Mesendoderm (in vitro differentiated cells): Measurements from ENCODE around the gene LARP4.
A peak's percentile ranks its signal among the peaks of the same experiment; 100 is the strongest.

Experiments
- DNase-seq: peaks from one replicate; pipeline ENCODE4 v3.0.0; 2013
- H2AK5ac ChIP-seq: 2 replicates; pipeline ENCODE4 v1.6.1; 2013; ENCODE audit warnings: low read length, inconsistent platforms
- H2BK120ac ChIP-seq: 2 replicates; pipeline ENCODE4 v1.6.1; 2013; ENCODE audit warnings: low read depth, mild to moderate bottlenecking, low read length, moderate library complexity, mixed read lengths
- H2BK15ac ChIP-seq: replicated peaks from 2 replicates; pipeline ENCODE4 v1.6.1; 2013; ENCODE audit warnings: low read depth, mild to moderate bottlenecking, moderate library complexity
- H2BK5ac ChIP-seq: 2 replicates; pipeline ENCODE4 v1.6.1; 2013; ENCODE audit warnings: low read length, inconsistent platforms
- H3K18ac ChIP-seq: 2 replicates; pipeline ENCODE4 v1.6.1; 2013; ENCODE audit warnings: mild to moderate bottlenecking, low read length, mixed read lengths
- H3K23ac ChIP-seq: one replicate; pipeline ENCODE4 v1.6.1; 2013; ENCODE audit warnings: low read length
- H3K27ac ChIP-seq: 2 replicates; pipeline ENCODE4 v1.5.1; 2013; ENCODE audit warnings: low read depth, mild to moderate bottlenecking, inconsistent platforms, low read length, moderate library complexity
- H3K27me3 ChIP-seq: 2 replicates; pipeline ENCODE4 v1.6.1; 2013; ENCODE audit warnings: low read length, control low read depth, mild to moderate bottlenecking, inconsistent platforms; ENCODE audit not compliant: insufficient read depth, poor library complexity
- H3K36me3 ChIP-seq: 2 replicates; pipeline ENCODE4 v1.6.1; 2013; ENCODE audit warnings: low read length, inconsistent platforms; ENCODE audit not compliant: control insufficient read depth, insufficient read depth
- H3K4ac ChIP-seq: one replicate; pipeline ENCODE4 v1.6.1; 2013; ENCODE audit warnings: low read depth, mild to moderate bottlenecking, low read length, moderate library complexity
- H3K4me1 ChIP-seq: 2 replicates; pipeline ENCODE4 v1.6.1; 2013; ENCODE audit warnings: low read depth, low read length, inconsistent platforms; ENCODE audit not compliant: control insufficient read depth
- H3K4me2 ChIP-seq: 2 replicates; pipeline ENCODE4 v1.6.1; 2013; ENCODE audit warnings: low read length
- H3K4me3 ChIP-seq: 2 replicates; pipeline ENCODE4 v1.5.1; 2013; ENCODE audit warnings: mild to moderate bottlenecking, low read length
- H3K56ac ChIP-seq: one replicate; pipeline ENCODE4 v1.6.1; 2013; ENCODE audit warnings: low read length
- H3K79me1 ChIP-seq: 2 replicates; pipeline ENCODE4 v1.6.1; 2013; ENCODE audit warnings: low read length, inconsistent platforms
- H3K79me2 ChIP-seq: 2 replicates; pipeline ENCODE4 v1.6.1; 2013; ENCODE audit warnings: mild to moderate bottlenecking, low read length; ENCODE audit not compliant: control insufficient read depth, insufficient read depth
- H3K9ac ChIP-seq: 2 replicates; pipeline ENCODE4 v1.6.1; 2013; ENCODE audit warnings: low read length, inconsistent platforms
- H4K5ac ChIP-seq: one replicate; pipeline ENCODE4 v1.6.1; 2013; ENCODE audit warnings: low read length
- H4K8ac ChIP-seq: one replicate; pipeline ENCODE4 v1.6.1; 2013; ENCODE audit warnings: low read depth, mild to moderate bottlenecking, control low read depth, low read length, moderate library complexity
- WGBS: extraction: QIAGEN DNeasy Blood & Tissue Kit; methylation state at CpG from one replicate; pipeline ENCODE4 v1.1.7; 2013; ENCODE audit warnings: low lambda C conversion rate, missing lambda C conversion rate; ENCODE audit not compliant: insufficient coverage; ENCODE audit errors: extremely low coverage; 5-methylcytosine and 5-hydroxymethylcytosine counted together

Gene LARP4

DNA sequence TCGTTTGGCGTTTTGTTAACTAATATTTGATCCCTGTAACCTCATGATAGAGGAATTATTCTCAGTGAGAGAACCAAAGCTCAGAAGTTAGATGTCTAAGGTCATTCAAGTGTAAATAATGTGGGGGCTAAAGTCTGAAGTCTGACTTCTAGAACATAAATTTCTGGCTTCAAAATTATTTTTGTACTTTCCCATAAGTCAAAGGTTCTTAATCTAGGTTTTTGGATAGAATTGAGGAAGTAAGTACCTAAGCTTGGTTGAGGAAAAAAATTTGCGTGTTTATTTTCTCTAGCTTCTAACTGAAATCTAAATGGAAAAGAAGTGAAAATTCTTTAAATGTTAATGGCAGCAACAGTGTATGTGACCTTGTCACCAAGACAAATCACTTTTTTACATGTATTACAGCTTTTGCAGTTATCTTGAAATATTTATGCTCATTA lies 2.3 kb downstream of the LARP4 start:
- H3K36me3 ChIP-seq, result no peaks in the 10 kb centered on the region
- no peak overlapping the region for H3K18ac ChIP-seq

GRCh38 chr12:50404307-50404706 lies 3.6 kb downstream of the LARP4 start:
- peaks cover 71% of the 10 kb centered on the region for H3K79me2 ChIP-seq
- no peak overlapping the region for H2BK5ac ChIP-seq
- no peaks in the 10 kb centered on the region for H3K4me1 ChIP-seq
- H3K18ac ChIP-seq, result no peak overlapping the region
- peak overlapping the region; percentile 94 for H3K23ac ChIP-seq
- no peak overlapping the region for H2BK15ac ChIP-seq
- no peak for DNase-seq
- H3K4ac ChIP-seq, result no peak overlapping the region
- no peak overlapping the region for H3K27ac ChIP-seq
- no CpG with 5 or more reads among the region's 8 CpGs for WGBS
- H2BK120ac ChIP-seq, result no peak overlapping the region
- H3K36me3 ChIP-seq, result no peaks in the 10 kb centered on the region
- H4K8ac ChIP-seq, result no peak overlapping the region
- no peak overlapping the region for H4K5ac ChIP-seq
- no peak overlapping the region for H3K56ac ChIP-seq
- H2AK5ac ChIP-seq, result no peak overlapping the region
- no peak overlapping the region for H3K4me3 ChIP-seq
- H3K9ac ChIP-seq, result no peak overlapping the region
- no peaks in the 10 kb centered on the region for H3K27me3 ChIP-seq
- no peak overlapping the region for H3K4me2 ChIP-seq
- H3K79me1 ChIP-seq, result no peaks in the 10 kb centered on the region

More for the DNA sequence above, 2.3 kb downstream of the LARP4 start:
- Histone ChIP-seq H3K4ac (no peak overlapping the region), H3K9ac (peak overlapping the region; percentile 49), H3K56ac (no peak overlapping the region), H3K79me2 (peaks cover 61% of the 10 kb centered on the region), H3K27ac (no peak overlapping the region), H3K27me3 (no peaks in the 10 kb centered on the region), H3K23ac (no peak overlapping the region), H2AK5ac (no peak overlapping the region), H2BK5ac (no peak overlapping the region), H4K8ac (no peak overlapping the region), H3K79me1 (no peaks in the 10 kb centered on the region), H4K5ac (no peak overlapping the region), H2BK120ac (no peak overlapping the region), H3K4me1 (no peaks in the 10 kb centered on the region), H3K4me2 (no peak overlapping the region), H3K4me3 (no peak overlapping the region), H2BK15ac (no peak overlapping the region)
- no CpG with 5 or more reads among the region's 3 CpGs for WGBS
- no peak for DNase-seq

- H3K27me3 ChIP-seq, result no peaks in the 10 kb centered on the region
- no peaks in the 10 kb centered on the region for H3K36me3 ChIP-seq
Measured at GRCh38 chr12:50411051-50411660, 10.5 kb downstream of the LARP4 start.

GRCh38 chr12:50415899-50416479 lies 15.3 kb downstream of the LARP4 start:
- DNase-seq, result no peak
- no peaks in the 10 kb centered on the region for H3K36me3 ChIP-seq
- H3K18ac ChIP-seq, result no peak overlapping the region
- no peak overlapping the region for H4K8ac ChIP-seq
- H3K4me1 ChIP-seq, result no peaks in the 10 kb centered on the region
- no peaks in the 10 kb centered on the region for H3K27me3 ChIP-seq
- H3K23ac ChIP-seq, result no peak overlapping the region
- H2BK120ac ChIP-seq, result no peak overlapping the region
- H2BK5ac ChIP-seq, result no peak overlapping the region
- H2AK5ac ChIP-seq, result no peak overlapping the region
- no peak overlapping the region for H3K56ac ChIP-seq
- no peak overlapping the region for H3K9ac ChIP-seq
- no peak overlapping the region for H3K4me3 ChIP-seq
- H3K27ac ChIP-seq, result no peak overlapping the region
- H3K4me2 ChIP-seq, result no peak overlapping the region
- no peak overlapping the region for H2BK15ac ChIP-seq
- no CpG with 5 or more reads among the region's 6 CpGs for WGBS
- H3K79me1 ChIP-seq, result peaks cover 5% of the 10 kb centered on the region
- H3K4ac ChIP-seq, result no peak overlapping the region
- peaks cover 71% of the 10 kb centered on the region for H3K79me2 ChIP-seq
- H4K5ac ChIP-seq, result no peak overlapping the region

More at GRCh38 chr12:50411051-50411660, 10.5 kb downstream of the LARP4 start:
- Histone ChIP-seq H3K79me2 (peaks cover 75% of the 10 kb centered on the region), H2BK5ac (no peak overlapping the region), H3K27ac (no peak overlapping the region), H3K23ac (no peak overlapping the region), H3K56ac (no peak overlapping the region), H3K4me3 (no peak overlapping the region), H4K8ac (no peak overlapping the region), H2AK5ac (no peak overlapping the region), H3K4ac (no peak overlapping the region), H3K18ac (no peak overlapping the region), H3K79me1 (peaks cover 2% of the 10 kb centered on the region), H3K4me1 (no peaks in the 10 kb centered on the region), H2BK120ac (no peak overlapping the region), H3K9ac (no peak overlapping the region), H4K5ac (no peak overlapping the region), H3K4me2 (no peak overlapping the region), H2BK15ac (no peak overlapping the region)
- DNase-seq, result no peak
- no CpG with 5 or more reads among the region's 9 CpGs for WGBS

DNA sequence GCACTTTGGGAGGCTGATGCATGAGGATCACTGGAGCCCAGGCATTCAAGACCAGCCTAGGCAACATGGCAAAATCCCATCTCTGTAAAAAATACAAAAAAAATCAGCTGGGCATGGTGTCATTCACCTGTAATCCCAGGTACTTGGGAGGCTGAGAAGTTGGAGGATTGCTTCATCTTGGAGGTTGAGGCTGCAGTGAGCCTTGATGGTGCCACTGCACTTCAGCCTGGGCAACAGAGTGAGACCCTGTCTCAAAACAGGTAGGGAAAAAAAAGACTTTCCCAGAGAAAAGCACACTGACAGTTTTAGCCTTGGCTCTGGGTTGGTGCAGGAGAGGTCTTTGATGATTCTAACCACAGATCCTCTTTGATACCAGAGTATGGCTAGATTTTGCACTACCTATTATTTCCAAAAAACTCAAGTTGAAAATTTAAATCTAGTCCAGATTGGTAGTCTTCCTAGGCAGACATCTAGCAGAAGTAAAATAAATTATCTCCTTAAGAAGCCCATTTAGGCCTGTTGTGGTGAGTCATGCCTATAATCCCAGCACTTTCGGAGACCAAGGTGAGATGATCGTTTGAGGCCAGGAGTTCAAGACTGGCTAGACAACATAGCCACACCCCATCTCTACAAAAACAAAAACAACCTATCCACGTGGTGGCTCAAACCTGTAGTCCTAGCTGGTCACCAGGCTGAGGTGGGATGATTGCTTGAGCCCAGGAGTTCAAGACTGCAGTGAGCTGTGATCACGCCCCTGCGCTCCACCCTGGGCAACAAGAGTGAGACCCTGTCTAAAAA lies 18.6 kb downstream of the LARP4 start:
- Histone ChIP-seq H4K8ac (no peak overlapping the region), H3K4me2 (no peak overlapping the region), H3K23ac (no peak overlapping the region), H3K4ac (no peak overlapping the region), H4K5ac (no peak overlapping the region), H2BK120ac (no peak overlapping the region), H3K27me3 (no peaks in the 10 kb centered on the region), H2AK5ac (no peak overlapping the region), H2BK15ac (no peak overlapping the region), H3K4me1 (no peaks in the 10 kb centered on the region), H3K27ac (no peak overlapping the region), H3K79me2 (peaks cover 63% of the 10 kb centered on the region), H3K9ac (no peak overlapping the region), H3K56ac (no peak overlapping the region), H3K4me3 (no peak overlapping the region), H3K36me3 (no peaks in the 10 kb centered on the region), H3K79me1 (peaks cover 3% of the 10 kb centered on the region), H2BK5ac (no peak overlapping the region), H3K18ac (no peak overlapping the region)
- peak; percentile 35 for DNase-seq
- WGBS, result no CpG with 5 or more reads among the region's 5 CpGs
